IgD-negative memory B cell (primary cell): ENCODE results near the gene COQ2. TPM values are rescaled to one million over a fixed set of nuclear protein-coding genes. Genes with fewer than 3 reads are reported as not detected.
"Not testable (repeated sequence)": the region's sequence is repeated elsewhere in the genome, so short reads cannot be mapped to it uniquely, and the experiment has no call there.

Experiments
- H3K27ac Mint-ChIP-seq, 3 donors: one replicate each; pipeline ENCODE4 v1.8.0; 2020 to 2022; ENCODE audit warnings: mild to moderate bottlenecking in 3 of 3, mixed read lengths in 3 of 3, moderate library complexity in 1 of 3
- H3K27me3 Mint-ChIP-seq: one replicate; pipeline ENCODE4 v1.8.0; 2021; ENCODE audit warnings: mixed read lengths
- H3K36me3 Mint-ChIP-seq: one replicate; pipeline ENCODE4 v1.8.0; 2020; ENCODE audit warnings: mild to moderate bottlenecking, mixed read lengths
- H3K4me1 Mint-ChIP-seq, 3 donors: one replicate each; pipeline ENCODE4 v1.8.0; 2020 to 2022; ENCODE audit warnings: mixed read lengths in 3 of 3, mild to moderate bottlenecking in 1 of 3
- H3K4me3 Mint-ChIP-seq, 4 donors: one replicate each; pipeline ENCODE4 v1.8.0; 2020 to 2022; ENCODE audit warnings: mild to moderate bottlenecking in 4 of 4, mixed read lengths in 4 of 4, moderate library complexity in 3 of 4
- H3K9me3 Mint-ChIP-seq, 3 donors: one replicate each; pipeline ENCODE4 v1.8.0; 2020 to 2021; ENCODE audit warnings: mixed read lengths in 3 of 3, mild to moderate bottlenecking in 1 of 3
- polyA plus RNA-seq: library from polyadenylated mRNA; unstranded; fragments of 300-500 nt; fragmentation: Illumina TruSeq; gene quantifications from one replicate; pipeline ENCODE4 v1.2.3, GENCODE V29; 2021

Gene COQ2
- polyA plus RNA-seq, 1 donor from 2014 or later = 9.8 TPM

DNA sequence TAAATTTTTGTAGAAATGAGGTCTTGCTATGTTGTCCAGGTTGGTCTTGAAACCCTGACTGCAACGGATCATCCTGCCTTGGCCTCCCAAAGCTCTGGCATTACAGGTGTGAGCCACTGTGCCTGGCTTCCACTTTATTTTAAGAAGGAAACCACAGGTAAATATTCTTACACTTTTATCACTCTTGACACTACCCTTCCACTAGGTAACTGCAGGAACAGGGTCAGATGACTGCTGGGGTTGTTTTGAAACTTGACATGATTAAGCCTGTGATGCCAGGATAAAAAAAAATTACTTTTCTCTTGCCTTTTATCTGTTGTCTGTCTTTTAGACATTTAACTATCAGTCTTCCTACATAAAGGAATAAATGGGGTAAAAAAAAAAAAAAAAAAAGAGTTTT is 43.5 kb downstream of the COQ2 start:
- Mint-ChIP-seq H3K4me1 (peaks cover 31 to 38% (median 33%) of the 10 kb centered on the region in 3 donors), H3K9me3 (no peaks in the 10 kb centered on the region), H3K36me3 (peaks cover 5% of the 10 kb centered on the region), H3K4me3 (no peak overlapping the region), H3K27me3 (peaks cover 2% of the 10 kb centered on the region), H3K27ac (peak overlapping the region in 1 of 3 donors; percentile 47)

DNA sequence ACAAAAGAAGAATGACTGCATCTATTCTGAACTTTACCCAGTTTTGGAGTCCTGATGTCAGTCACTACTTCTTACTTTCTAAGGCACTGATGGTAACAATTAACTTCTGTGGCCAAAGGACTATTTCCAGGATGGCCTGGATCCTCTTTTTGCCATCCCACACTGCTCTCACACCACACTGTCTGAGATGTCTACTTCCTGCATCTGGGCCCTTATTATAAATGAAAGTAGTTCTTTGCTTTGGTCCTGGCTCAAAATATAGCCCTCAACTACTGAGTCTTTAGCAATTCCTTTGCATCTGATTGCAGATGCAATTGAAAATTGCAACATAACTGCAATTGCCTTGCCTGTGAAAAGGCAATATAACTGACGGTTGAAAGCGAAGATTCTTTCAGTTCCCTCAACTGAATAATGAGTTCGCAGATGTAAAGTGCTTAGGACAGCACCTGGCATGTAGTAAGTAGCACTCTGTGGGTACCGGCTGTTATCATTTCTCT is 44.2 kb downstream of the COQ2 start:
- Mint-ChIP-seq H3K9me3 (no peaks in the 10 kb centered on the region), H3K4me1 (peaks cover 37 to 45% (median 38%) of the 10 kb centered on the region in 3 donors), H3K4me3 (peak overlapping the region in 3 of 4 donors; percentile 8 to 70 (median 43)), H3K27me3 (peaks cover 4% of the 10 kb centered on the region), H3K36me3 (peaks cover 5% of the 10 kb centered on the region), H3K27ac (peak overlapping the region in 1 of 3 donors; percentile 2)

DNA sequence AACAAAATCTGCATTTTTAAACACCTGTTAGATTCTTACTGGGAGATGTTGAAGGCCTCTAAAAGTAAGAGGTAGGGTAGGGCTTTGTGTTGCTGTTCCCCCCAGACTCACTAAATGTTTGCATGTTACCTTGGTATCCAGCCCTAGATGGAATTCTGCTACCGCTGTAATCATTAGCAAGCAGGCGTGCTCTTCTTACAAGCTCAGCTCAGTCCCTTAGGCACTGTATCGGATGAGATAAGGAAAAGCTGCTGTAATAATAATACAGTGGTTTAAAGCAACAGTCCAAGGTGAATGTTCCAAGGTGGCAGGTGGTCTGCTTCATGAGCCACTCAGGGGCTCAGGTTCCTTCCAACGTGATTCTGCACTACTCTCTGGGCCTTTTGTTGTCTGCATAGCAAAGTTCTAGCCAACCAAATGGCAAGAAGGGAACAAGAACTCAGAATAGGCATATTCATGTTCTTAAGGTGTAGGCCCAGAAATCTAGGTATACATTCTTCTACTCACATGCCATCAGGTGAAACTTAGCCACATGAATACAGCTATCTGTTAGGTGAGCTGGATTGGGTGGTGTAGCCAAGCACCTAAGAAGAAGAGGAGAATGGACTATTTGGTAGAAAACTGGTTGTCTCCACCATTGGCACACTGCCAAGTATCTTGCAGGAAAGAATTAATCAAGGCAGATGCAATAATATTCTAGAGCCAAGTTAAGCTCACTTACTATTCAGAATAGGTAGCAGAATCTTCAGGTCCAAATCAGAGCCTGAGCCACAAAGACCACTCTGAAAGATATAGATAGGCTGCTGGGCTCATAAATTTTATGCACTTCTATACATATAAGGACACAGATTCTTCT is 46.0 kb downstream of the COQ2 start:
- Mint-ChIP-seq H3K27ac (no peak overlapping the region), H3K27me3 (peaks cover 2% of the 10 kb centered on the region), H3K4me1 (peaks cover 35 to 41% (median 38%) of the 10 kb centered on the region in 3 donors)

DNA sequence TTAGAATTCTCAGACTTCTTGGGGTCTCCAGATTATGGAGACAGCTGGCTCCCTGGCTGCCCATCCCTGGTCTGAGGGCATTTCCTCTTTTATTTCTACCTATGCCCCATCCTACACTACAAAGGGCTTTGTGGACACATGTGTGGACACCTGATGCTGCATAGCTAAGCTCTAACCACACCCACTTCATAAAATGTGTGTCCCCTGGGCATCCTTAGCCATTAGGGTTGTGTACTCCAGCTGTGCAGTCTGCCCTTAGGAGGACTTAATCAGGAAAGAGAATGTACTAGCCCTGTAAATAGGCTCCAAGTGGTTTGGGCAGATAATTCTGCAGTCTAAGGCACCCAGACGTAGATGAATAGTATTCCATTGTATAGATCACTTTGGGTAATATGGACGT is 47.0 kb downstream of the COQ2 start:
- Mint-ChIP-seq H3K9me3 (no peaks in the 10 kb centered on the region), H3K36me3 (peaks cover 2% of the 10 kb centered on the region), H3K4me3 (no peak overlapping the region), H3K27ac (no peak overlapping the region), H3K27me3 (peaks cover 2% of the 10 kb centered on the region), H3K4me1 (peaks cover 32 to 41% (median 40%) of the 10 kb centered on the region in 3 donors)

More for the DNA sequence above, 46.0 kb downstream of the COQ2 start:
- Mint-ChIP-seq H3K9me3 (no peaks in the 10 kb centered on the region), H3K4me3 (no peak overlapping the region), H3K36me3 (peaks cover 5% of the 10 kb centered on the region)

DNA sequence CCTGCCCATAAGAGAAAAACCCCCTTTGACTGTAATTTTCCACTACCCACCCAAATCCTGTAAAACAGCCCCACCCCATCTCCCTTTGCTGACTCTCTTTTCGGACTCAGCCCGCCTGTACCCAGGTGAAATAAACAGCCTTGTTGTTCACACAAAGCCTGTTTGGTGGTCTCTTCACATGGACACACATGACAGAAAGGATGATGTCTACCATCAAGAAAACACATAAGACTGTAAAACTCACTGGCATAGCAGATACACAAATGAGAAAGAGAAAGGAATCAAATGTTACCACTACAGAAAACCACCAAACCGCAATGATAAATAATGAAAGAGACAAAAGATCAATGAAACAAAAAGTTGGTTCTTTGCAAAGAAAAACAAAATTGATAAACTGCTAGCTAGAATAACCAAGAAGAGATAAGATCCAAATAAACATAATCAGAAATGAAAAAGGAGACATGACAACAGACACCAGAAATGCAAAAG is 48.9 kb downstream of the COQ2 start:
- Mint-ChIP-seq H3K27ac (peak overlapping the region in 2 of 3 donors; percentile 21 to 49), H3K4me1 (peaks cover 47 to 56% (median 50%) of the 10 kb centered on the region in 3 donors), H3K4me3 (peak overlapping the region; percentile 6 to 85 (median 42))
- H3K9me3 Mint-ChIP-seq, H3K27me3 Mint-ChIP-seq, H3K36me3 Mint-ChIP-seq: not testable (repeated sequence)

DNA sequence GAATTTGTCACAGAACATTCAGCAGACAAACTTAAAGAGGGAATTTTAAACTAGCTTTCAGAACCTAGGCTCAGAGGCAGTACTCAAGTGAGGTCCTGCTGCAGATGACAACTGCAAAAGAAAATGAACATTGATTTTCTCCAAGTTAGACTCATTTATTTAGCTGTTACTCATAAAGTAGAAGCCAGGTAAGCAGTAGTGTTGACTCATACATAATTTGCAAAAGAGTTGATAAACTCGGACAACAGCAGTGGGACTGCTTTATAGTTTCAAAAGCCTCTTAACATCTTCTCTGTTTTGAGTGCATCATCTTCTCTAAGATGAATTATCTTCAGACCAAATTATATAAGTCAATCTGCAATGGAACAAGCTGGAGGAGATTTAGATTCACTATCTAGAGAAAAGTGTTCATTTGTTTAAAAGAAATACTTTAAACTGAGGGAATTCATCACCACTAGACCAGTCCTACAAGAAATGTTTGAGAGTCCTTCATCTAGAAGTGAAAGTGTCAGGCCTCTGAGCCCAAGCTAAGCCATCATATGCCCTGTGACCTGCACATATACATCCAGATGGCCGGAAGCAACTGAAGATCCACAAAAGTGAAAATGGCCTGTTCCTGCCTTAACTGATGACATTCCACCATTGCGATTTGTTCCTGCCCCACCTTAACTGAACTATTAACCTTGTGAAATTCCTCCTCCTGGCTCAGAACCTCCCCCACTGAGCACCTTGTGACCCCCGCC is 49.5 kb downstream of the COQ2 start:
- Mint-ChIP-seq H3K36me3 (no peaks in the 10 kb centered on the region), H3K9me3 (no peaks in the 10 kb centered on the region), H3K4me3 (peak overlapping the region; percentile 6 to 85 (median 42)), H3K27ac (peak overlapping the region; percentile 21 to 85 (median 49)), H3K27me3 (peaks cover 6% of the 10 kb centered on the region), H3K4me1 (peaks cover 45 to 50% (median 45%) of the 10 kb centered on the region in 3 donors)

DNA sequence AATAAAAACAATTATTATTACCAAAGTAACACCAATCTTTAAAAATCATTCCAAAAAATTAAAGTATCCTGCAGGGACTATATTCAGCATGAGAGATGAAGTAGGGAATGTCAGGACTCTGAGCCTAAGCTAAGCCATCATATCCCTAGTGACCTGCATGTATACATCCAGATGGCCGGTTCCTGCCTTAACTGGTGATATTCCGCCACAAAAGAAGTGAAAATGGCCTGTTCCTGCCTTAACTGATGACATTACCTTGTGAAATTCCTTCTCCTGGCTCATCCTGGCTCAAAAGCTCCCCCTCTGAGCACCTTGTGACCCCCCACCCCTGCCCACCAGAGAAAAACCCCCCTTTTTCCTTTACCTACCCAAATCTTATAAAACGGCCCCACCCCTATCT is 50.2 kb downstream of the COQ2 start:
- not testable (repeated sequence) for H3K4me3 Mint-ChIP-seq, H3K27me3 Mint-ChIP-seq, H3K9me3 Mint-ChIP-seq, H3K36me3 Mint-ChIP-seq
- Mint-ChIP-seq H3K27ac (peak overlapping the region in 1 of 3 donors; percentile 85), H3K4me1 (peaks cover 42 to 47% (median 44%) of the 10 kb centered on the region in 3 donors)

DNA sequence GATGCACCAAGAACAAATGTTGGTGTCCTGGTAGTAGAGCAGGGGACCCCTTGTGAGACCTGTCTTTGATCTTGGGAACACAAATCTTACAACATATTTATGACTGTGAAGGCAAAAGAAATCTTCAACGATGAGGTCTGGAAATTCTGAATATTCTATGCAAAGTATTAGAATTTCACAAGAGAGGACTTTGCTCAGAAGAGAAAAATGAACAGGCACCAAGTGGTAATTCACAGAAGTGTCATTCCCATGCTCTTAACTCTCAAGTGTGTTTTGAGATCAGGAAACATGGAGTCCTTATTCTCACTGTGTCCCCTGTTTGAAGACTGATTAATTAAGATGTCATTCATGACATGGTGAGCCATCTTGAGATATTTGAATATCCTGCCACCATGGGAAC is 52.5 kb downstream of the COQ2 start:
- H3K27me3 Mint-ChIP-seq = peaks cover 6% of the 10 kb centered on the region
- H3K36me3 Mint-ChIP-seq = no peaks in the 10 kb centered on the region
- H3K4me1 Mint-ChIP-seq = peaks cover 42 to 44% (median 43%) of the 10 kb centered on the region in 3 donors
- H3K9me3 Mint-ChIP-seq = no peaks in the 10 kb centered on the region
- H3K4me3 Mint-ChIP-seq = peak overlapping the region in 1 of 4 donors; percentile 70
- H3K27ac Mint-ChIP-seq = peak overlapping the region in 2 of 3 donors; percentile 63 to 82

DNA sequence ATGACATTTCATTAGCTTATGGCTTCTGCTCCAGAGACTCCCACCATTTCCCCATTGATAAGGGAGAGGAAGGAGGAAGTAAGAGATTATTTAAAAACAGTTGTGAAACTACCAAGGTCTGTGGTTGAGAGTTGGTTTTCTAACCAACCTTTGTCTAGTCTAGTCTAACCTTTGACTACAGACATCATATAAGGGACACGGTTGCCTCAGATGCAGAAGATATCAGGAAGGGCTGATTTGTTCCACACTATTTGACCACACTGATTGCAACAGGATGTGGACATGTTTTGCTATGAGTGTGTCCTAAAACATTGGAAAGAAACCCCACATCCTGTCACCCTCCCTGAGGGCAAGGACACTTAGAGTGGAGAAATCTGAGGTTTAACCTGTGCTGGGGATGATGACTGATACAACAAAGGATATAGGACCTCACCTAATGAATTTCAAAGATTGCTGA is 53.0 kb downstream of the COQ2 start:
- Mint-ChIP-seq H3K9me3 (no peaks in the 10 kb centered on the region), H3K4me3 (peak overlapping the region in 2 of 4 donors; percentile 1 to 70), H3K4me1 (peaks cover 40 to 41% (median 40%) of the 10 kb centered on the region in 3 donors), H3K27me3 (peaks cover 6% of the 10 kb centered on the region), H3K27ac (peak overlapping the region in 2 of 3 donors; percentile 63 to 82), H3K36me3 (no peaks in the 10 kb centered on the region)

DNA sequence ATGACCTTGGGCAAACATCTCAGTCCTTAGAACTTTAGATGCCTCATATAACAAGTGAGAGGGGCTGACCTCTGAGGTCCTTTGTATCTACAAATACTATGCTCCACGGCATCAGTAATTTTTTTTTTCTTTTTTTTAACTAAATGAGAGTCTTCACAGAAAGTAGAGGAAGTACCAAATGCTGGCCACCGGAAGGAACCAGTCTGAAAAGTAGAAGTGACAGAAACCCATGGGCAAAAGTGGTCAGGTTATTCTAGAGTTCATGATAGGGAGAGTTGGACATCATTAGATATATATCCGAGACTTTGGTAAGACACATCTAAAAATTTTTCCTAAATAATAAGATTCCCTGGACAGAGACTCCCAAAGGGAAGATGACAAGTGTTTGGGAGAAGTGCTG is 53.7 kb downstream of the COQ2 start:
- Mint-ChIP-seq H3K4me1 (peaks cover 34 to 38% (median 34%) of the 10 kb centered on the region in 3 donors), H3K27ac (peak overlapping the region in 2 of 3 donors; percentile 63 to 65), H3K27me3 (peaks cover 6% of the 10 kb centered on the region), H3K36me3 (no peaks in the 10 kb centered on the region), H3K9me3 (no peaks in the 10 kb centered on the region), H3K4me3 (peak overlapping the region in 2 of 4 donors; percentile 10 to 75)

DNA sequence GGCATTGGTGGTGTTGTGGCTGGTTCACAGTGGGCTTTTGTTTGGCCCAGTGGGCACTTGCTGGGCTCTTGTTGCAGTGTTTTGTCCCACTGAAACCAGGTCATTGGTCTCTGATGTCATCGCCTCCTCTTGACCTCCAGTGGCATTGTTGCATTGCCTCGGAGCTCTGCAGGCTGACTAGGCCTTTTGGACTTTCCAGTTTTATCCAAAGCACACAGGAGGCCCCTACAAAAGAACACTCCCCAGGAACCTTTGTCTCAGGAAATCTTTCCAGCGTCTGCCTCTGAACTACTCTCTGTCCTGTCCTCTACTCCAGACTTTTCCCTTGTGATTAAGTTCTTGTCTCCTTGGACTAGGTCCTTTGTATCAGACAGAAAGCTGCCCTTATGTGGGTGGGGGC is 54.8 kb downstream of the COQ2 start:
- Mint-ChIP-seq H3K27ac (no peak overlapping the region), H3K9me3 (no peaks in the 10 kb centered on the region), H3K4me3 (no peak overlapping the region), H3K36me3 (no peaks in the 10 kb centered on the region), H3K4me1 (peaks cover 25 to 32% (median 30%) of the 10 kb centered on the region in 3 donors), H3K27me3 (peaks cover 4% of the 10 kb centered on the region)

DNA sequence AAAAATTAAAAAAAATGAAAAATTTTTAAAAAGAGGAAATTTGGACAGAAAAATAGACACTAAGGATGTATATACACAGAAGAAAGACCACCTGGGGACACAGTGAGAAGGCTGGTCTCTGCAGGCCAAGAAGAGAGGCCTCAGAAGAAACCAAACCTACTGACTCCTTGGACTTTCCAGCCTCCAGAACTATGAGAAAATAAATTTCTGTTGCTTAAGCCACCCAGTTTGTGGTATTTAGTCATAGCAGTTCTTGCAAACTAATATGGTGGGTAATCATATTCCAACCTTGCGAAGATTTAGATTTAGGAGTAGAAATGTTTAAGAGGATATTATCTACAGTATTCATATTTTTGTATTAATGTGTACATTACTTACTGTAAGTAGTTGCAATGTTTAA is 56.4 kb downstream of the COQ2 start:
- Mint-ChIP-seq H3K4me1 (peaks cover 28 to 40% (median 33%) of the 10 kb centered on the region in 3 donors), H3K27me3 (peaks cover 4% of the 10 kb centered on the region), H3K36me3 (no peaks in the 10 kb centered on the region), H3K9me3 (no peaks in the 10 kb centered on the region), H3K27ac (no peak overlapping the region), H3K4me3 (no peak overlapping the region)

DNA sequence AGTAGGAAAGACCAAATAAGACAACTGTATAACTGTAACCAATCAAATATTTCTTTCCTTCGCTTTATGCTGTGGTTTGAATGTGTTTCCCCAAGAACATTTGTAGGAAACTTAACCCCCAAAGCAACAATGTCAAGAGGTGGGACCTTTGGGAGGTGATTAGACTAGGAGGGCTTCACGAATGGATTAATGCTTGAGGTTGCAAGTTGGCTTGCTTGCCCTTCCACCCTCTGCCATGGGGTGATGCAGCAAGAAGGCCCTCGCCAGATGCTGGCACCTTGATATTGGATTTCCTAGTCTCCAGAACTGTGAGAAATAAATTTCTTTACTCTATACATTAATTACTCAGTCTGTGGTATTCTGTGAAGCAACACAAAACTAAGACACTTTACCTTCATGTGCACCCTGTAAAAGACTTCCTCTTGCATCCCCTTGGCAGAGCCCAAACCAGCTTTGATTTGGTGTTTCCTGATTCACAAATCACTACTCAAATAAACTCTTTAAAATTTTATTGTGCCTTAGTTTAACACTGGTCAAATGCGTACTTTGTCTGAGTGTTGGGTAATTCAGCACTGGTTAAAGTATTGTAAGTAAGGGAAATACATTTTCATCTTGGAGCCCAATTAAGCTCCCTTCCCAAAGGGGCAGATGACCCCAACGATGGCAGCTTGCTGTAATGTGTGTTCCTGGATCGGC is 59.9 kb downstream of the COQ2 start:
- peaks cover 30 to 38% (median 37%) of the 10 kb centered on the region in 3 donors for H3K4me1 Mint-ChIP-seq
- no peaks in the 10 kb centered on the region for H3K9me3 Mint-ChIP-seq
- H3K27ac Mint-ChIP-seq = peak overlapping the region in 1 of 3 donors; percentile 16
- H3K4me3 Mint-ChIP-seq = peak overlapping the region in 1 of 4 donors; percentile 28
- H3K36me3 Mint-ChIP-seq = no peaks in the 10 kb centered on the region
- H3K27me3 Mint-ChIP-seq = no peaks in the 10 kb centered on the region

DNA sequence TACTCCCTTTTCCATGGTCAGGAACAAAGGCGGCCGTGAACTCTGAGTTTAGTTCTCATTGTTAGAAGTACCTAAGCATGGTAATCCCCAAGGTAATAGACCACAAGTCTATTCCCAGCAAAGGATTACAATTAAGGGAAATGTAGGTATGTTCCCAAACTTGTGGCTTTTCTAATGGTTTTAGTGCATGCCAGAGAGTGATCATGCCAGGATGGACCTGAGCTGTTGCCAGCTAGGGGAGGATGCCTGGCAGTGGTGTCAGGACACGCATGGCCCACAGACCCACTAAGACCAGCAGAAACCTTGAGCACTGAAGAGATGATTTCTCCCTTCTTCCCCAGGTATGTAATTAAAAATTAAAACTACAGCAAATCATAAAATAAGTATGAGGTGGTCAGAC is 60.8 kb downstream of the COQ2 start:
- H3K36me3 Mint-ChIP-seq = no peaks in the 10 kb centered on the region
- no peak overlapping the region for H3K27ac Mint-ChIP-seq
- no peaks in the 10 kb centered on the region for H3K9me3 Mint-ChIP-seq
- H3K4me1 Mint-ChIP-seq = peaks cover 38 to 45% (median 43%) of the 10 kb centered on the region in 3 donors
- peak overlapping the region in 1 of 4 donors; percentile 12 for H3K4me3 Mint-ChIP-seq
- H3K27me3 Mint-ChIP-seq = no peaks in the 10 kb centered on the region
